H1 (cell line): ENCODE data around the gene MACROD2. TPM values are rescaled to one million over a fixed set of nuclear protein-coding genes. Genes with fewer than 3 reads are reported as not detected.
A peak's percentile ranks its signal among the peaks of the same experiment; 100 is the strongest.

Experiments
- CTCF ChIA-PET: fragments of 300-600 bp; sonication (Branson Sonifier 250); formaldehyde crosslinking; loops from one replicate; lab custom pipeline; 2021; ENCODE audit not compliant: partially characterized antibody; lab: Charles Lee
- POLR2A ChIA-PET: fragments of 300-600 bp; sonication (Branson Sonifier 250); formaldehyde crosslinking; loops from one replicate; lab custom pipeline; 2021; ENCODE audit warnings: inconsistent platforms; ENCODE audit not compliant: partially characterized antibody; lab: Charles Lee
- DNase-seq, 2 experiments: peaks; one replicate each; pipeline versions ENCODE4 v3.0.0 to v3.0.0-alpha.2; 2010 to 2022; ENCODE audit warnings: low spot score in 2 of 2, low read depth in 1 of 2, mixed read lengths in 1 of 2
- FAIRE-seq: peaks from 2 replicates; lab custom pipeline; 2011; peaks lifted over from hg19 to GRCh38; lab: Jason Lieb, UNC
- H2AFZ ChIP-seq: 2 replicates; pipeline ENCODE4 v1.8.1; 2012; ENCODE audit warnings: low read length, inconsistent platforms
- H2AK5ac ChIP-seq: 2 replicates; pipeline ENCODE4 v1.6.1; 2013; ENCODE audit warnings: low read depth, low read length
- H2BK120ac ChIP-seq: replicated peaks from 2 replicates; pipeline ENCODE3; 2013; ENCODE audit warnings: low read depth, low read length, inconsistent platforms
- H2BK12ac ChIP-seq: 2 replicates; pipeline ENCODE4 v1.6.1; 2013; ENCODE audit warnings: low read depth, low read length
- H2BK15ac ChIP-seq: 2 replicates; pipeline ENCODE4 v1.6.1; 2013; ENCODE audit warnings: low read length
- H2BK20ac ChIP-seq: 2 replicates; pipeline ENCODE4 v1.6.1; 2013; ENCODE audit warnings: low read length
- H2BK5ac ChIP-seq: 2 replicates; pipeline ENCODE4 v1.6.1; 2013; ENCODE audit warnings: low read depth, low read length
- H3K14ac ChIP-seq: 2 replicates; pipeline ENCODE4 v1.6.1; 2013; ENCODE audit warnings: inconsistent platforms; ENCODE audit not compliant: insufficient read length
- H3K18ac ChIP-seq: 2 replicates; pipeline ENCODE4 v1.6.1; 2013; ENCODE audit warnings: low read length; ENCODE audit errors: extremely low read depth
- H3K23ac ChIP-seq: 2 replicates; pipeline ENCODE4 v1.6.1; 2013; ENCODE audit warnings: inconsistent platforms; ENCODE audit not compliant: insufficient read length
- H3K23me2 ChIP-seq: 2 replicates; pipeline ENCODE4 v1.6.1; 2013; ENCODE audit warnings: low read depth, low read length
- H3K27ac ChIP-seq: 2 replicates; pipeline ENCODE4 v1.6.1; 2011; ENCODE audit warnings: low read depth, low read length, inconsistent platforms
- H3K27me3 ChIP-seq, 4 experiments: replicated peaks in 1 of 4; 1 replicate in 1 of 4; 2 replicates in 3 of 4; pipeline versions ENCODE4 v1.6.1 to v1.8.1; 2011 to 2013; ENCODE audit warnings: low read length in 3 of 4, mild to moderate bottlenecking in 3 of 4, inconsistent platforms in 2 of 4, mixed read lengths in 2 of 4, moderate library complexity in 1 of 4; ENCODE audit not compliant: control insufficient read depth in 3 of 4, insufficient read depth in 3 of 4; ENCODE audit errors: extremely low read depth in 1 of 4
- H3K36me3 ChIP-seq, 4 experiments: 2 replicates each; pipeline versions ENCODE4 v1.6.1 to v1.8.1; 2011 to 2013; ENCODE audit warnings: mild to moderate bottlenecking in 4 of 4, low read length in 3 of 4, moderate library complexity in 2 of 4, control low read depth in 1 of 4, inconsistent platforms in 1 of 4; ENCODE audit not compliant: insufficient read depth in 4 of 4, control insufficient read depth in 2 of 4
- H3K4ac ChIP-seq: replicated peaks from 2 replicates; pipeline ENCODE3; 2013; ENCODE audit warnings: low read length, low read depth, mixed read lengths, inconsistent platforms; ENCODE audit not compliant: insufficient read length
- H3K4me1 ChIP-seq, 4 experiments: replicated peaks in 1 of 4; 1 replicate in 1 of 4; 2 replicates in 3 of 4; pipeline versions ENCODE4 v1.6.1 to v1.8.1; 2011 to 2013; ENCODE audit warnings: low read length in 3 of 4, inconsistent platforms in 2 of 4, mixed read lengths in 1 of 4; ENCODE audit not compliant: insufficient read depth in 4 of 4, control insufficient read depth in 3 of 4
- H3K4me2 ChIP-seq, 2 experiments: 2 replicates each; pipeline versions ENCODE4 v1.6.1 to v1.8.1; 2011 to 2013; ENCODE audit warnings: low read depth in 2 of 2, low read length in 2 of 2, control low read depth in 1 of 2, inconsistent platforms in 1 of 2, mild to moderate bottlenecking in 1 of 2; ENCODE audit not compliant: insufficient read depth in 1 of 2
- H3K4me3 ChIP-seq, 4 experiments: fragments of 200-600, 300-600 bp in 1 of 4; sonication (generic), shearing (Covaris generic), sonication (Bioruptor Twin) in 1 of 4; 2 replicates each; pipeline versions ENCODE4 v1.5.1 to v1.8.1; 2011 to 2016; ENCODE audit warnings: low read length in 4 of 4, low read depth in 3 of 4, control low read depth in 2 of 4, inconsistent platforms in 2 of 4, mild to moderate bottlenecking in 2 of 4, mixed read lengths in 1 of 4, moderate library complexity in 1 of 4; ENCODE audit not compliant: insufficient read depth in 2 of 4; ENCODE audit errors: extremely low read depth in 1 of 4
- H3K56ac ChIP-seq: replicated peaks from 2 replicates; pipeline ENCODE3; 2013; ENCODE audit warnings: low read depth, mild to moderate bottlenecking, mixed read lengths, low read length, inconsistent platforms; ENCODE audit not compliant: insufficient read length
- H3K79me1 ChIP-seq: 2 replicates; pipeline ENCODE4 v1.6.1; 2013; ENCODE audit warnings: low read depth, low read length, control low read depth
- H3K79me2 ChIP-seq, 2 experiments: 2 replicates each; pipeline versions ENCODE4 v1.6.1 to v1.8.1; 2012 to 2013; ENCODE audit warnings: low read length in 2 of 2, mild to moderate bottlenecking in 2 of 2, inconsistent platforms in 1 of 2; ENCODE audit not compliant: insufficient read depth in 2 of 2, control insufficient read depth in 1 of 2
- H3K9ac ChIP-seq, 4 experiments: replicated peaks in 1 of 4; 1 replicate in 1 of 4; 2 replicates in 3 of 4; pipeline versions ENCODE4 v1.6.1 to v1.8.1; 2011 to 2013; ENCODE audit warnings: low read depth in 3 of 4, low read length in 3 of 4, control low read depth in 2 of 4, mild to moderate bottlenecking in 2 of 4, moderate library complexity in 2 of 4, inconsistent platforms in 1 of 4; ENCODE audit errors: extremely low read depth in 1 of 4
- H3K9me3 ChIP-seq, 2 experiments: 2 replicates each; pipeline versions ENCODE4 v1.6.1 to v1.8.1; 2012 to 2013; ENCODE audit warnings: mild to moderate bottlenecking in 2 of 2, moderate library complexity in 2 of 2, control low read depth in 1 of 2, inconsistent platforms in 1 of 2, low read depth in 1 of 2, low read length in 1 of 2, mixed read lengths in 1 of 2; ENCODE audit not compliant: insufficient read depth in 2 of 2
- H4K20me1 ChIP-seq, 2 experiments: replicated peaks in 1 of 2; 2 replicates each; pipeline versions ENCODE3 to v1.8.1; 2011 to 2013; ENCODE audit warnings: inconsistent platforms in 2 of 2, low read length in 2 of 2, mild to moderate bottlenecking in 1 of 2; ENCODE audit not compliant: insufficient read depth in 2 of 2, control insufficient read depth in 1 of 2
- H4K5ac ChIP-seq: 2 replicates; pipeline ENCODE4 v1.6.1; 2013; ENCODE audit warnings: low read length, low read depth, mixed read lengths, inconsistent platforms; ENCODE audit not compliant: insufficient read length
- H4K8ac ChIP-seq: 2 replicates; pipeline ENCODE4 v1.8.0; 2013; ENCODE audit warnings: mild to moderate bottlenecking, moderate library complexity, low read length, inconsistent platforms; ENCODE audit not compliant: insufficient read depth; ENCODE audit errors: extremely low read depth
- H4K91ac ChIP-seq: replicated peaks from 2 replicates; pipeline ENCODE3; 2013; ENCODE audit warnings: low read length, mixed read lengths, inconsistent platforms; ENCODE audit not compliant: insufficient read length
- CHD1 ChIP-seq: IDR thresholded peaks from 2 replicates; pipeline ENCODE4 v1.6.1; 2012; ENCODE audit warnings: low read depth, low read length, improper control_type of control experiment
- CTBP2 ChIP-seq: IDR thresholded peaks from 2 replicates; pipeline ENCODE4 v1.7.0; 2011; ENCODE audit warnings: borderline replicate concordance, mild to moderate bottlenecking, moderate library complexity, mixed read lengths, low read length; ENCODE audit not compliant: insufficient read depth, insufficient read length
- RNF2 ChIP-seq: fragments of 200-900, 300-1000 bp; sonication (generic); IDR thresholded peaks from 2 replicates; pipeline ENCODE4 v1.7.1; 2016; ENCODE audit warnings: borderline replicate concordance, low read depth, mild to moderate bottlenecking, antibody characterized with exemption, low read length; ENCODE audit not compliant: poor library complexity, severe bottlenecking; ENCODE audit errors: missing control alignments
- WGBS, 2 experiments: shearing (Covaris generic) in 1 of 2; methylation state at CpG; one replicate each; pipeline versions ENCODE4 v1.1.6 to v1.1.7; 2013 to 2015; ENCODE audit warnings: low lambda C conversion rate in 2 of 2, mixed read lengths in 2 of 2, inconsistent platforms in 1 of 2, low coverage in 1 of 2, missing lambda C conversion rate in 1 of 2; ENCODE audit not compliant: insufficient replicate concordance in 2 of 2, insufficient coverage in 1 of 2, insufficient read length in 1 of 2; ENCODE audit errors: extremely low coverage in 1 of 2, missing lambda C conversion rate in 1 of 2; 5-methylcytosine and 5-hydroxymethylcytosine counted together
- polyA plus RNA-seq, 7 experiments: library from polyadenylated mRNA; depleted of rRNA in 3 of 7; stranded (reverse) in 5 of 7; unstranded in 2 of 7; fragments of >200 nt in 5 of 7; fragments of 200-250 nt in 2 of 7; gene quantifications; 1 replicate in 5 of 7; 2 replicates in 1 of 7; 4 replicates in 1 of 7; pipeline versions ENCODE4 v1.2.1 to v1.2.3, GENCODE V29; 2011 to 2013; ENCODE audit warnings: missing spikeins in 2 of 7, mixed read lengths in 2 of 7
- total RNA-seq: library from RNA; stranded (reverse); fragmentation: NEBNext Ultra II Directional; extraction: Animal tissue kit (Norgen Biotek cat#: 25700); gene quantifications from 2 replicates; pipeline ENCODE4 v1.2.1, GENCODE V29; 2021

The MACROD2 gene
- total and polyA plus RNA-seq, 2 of the 8 experiments (the other 6 are each of a cell fraction or from before 2014, with no cell fraction given), result 0.70 to 3.9 TPM

DNA sequence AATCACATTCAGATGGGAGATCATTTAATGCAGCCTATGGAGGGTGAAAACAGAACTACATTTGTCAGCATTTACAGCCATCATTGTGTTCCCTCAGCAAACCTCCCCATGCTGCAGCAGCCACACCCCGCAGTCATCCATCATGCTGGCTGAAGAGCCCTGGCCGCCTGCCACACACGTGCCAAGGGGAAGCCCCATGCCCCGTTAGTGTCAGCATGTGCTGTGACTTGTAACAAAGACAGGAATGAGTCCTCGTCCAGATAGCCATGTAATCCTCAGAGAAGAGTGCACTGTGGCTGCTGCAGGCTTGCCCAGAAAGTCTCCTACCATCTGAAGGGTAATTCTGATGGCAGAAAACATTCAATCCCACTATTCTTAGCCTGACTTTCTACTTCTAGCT is 1480.2 kb downstream of the MACROD2 start:
- Histone ChIP-seq H3K27me3 (no peaks in the 10 kb centered on the region), H3K4me1 (no peaks in the 10 kb centered on the region), H2AK5ac (no peak overlapping the region), H3K4me2 (no peak overlapping the region), H4K20me1 (no peaks in the 10 kb centered on the region), H2AFZ (peak overlapping the region; percentile 52; the same call in 1 of the 2 replicates), H2BK20ac (no peak overlapping the region), H3K79me1 (no peaks in the 10 kb centered on the region), H3K23ac (no peak overlapping the region), H3K4ac (no peak overlapping the region), H3K14ac (no peak overlapping the region), H3K27ac (no peak overlapping the region), H3K56ac (no peak overlapping the region), H3K18ac (no peak overlapping the region), H2BK120ac (no peak overlapping the region), H3K23me2 (no peaks in the 10 kb centered on the region), H3K36me3 (no peaks in the 10 kb centered on the region), H3K9ac (no peak overlapping the region), H2BK5ac (no peak overlapping the region), H4K5ac (no peak overlapping the region), H3K4me3 (no peak overlapping the region), H3K9me3 (no peaks in the 10 kb centered on the region), H4K91ac (no peak overlapping the region), H3K79me2 (no peaks in the 10 kb centered on the region), H4K8ac (no peak overlapping the region), H2BK15ac (no peak overlapping the region), H2BK12ac (no peak overlapping the region)
- POLR2A ChIA-PET, result no interaction called here
- CTCF ChIA-PET, result no interaction called here
- FAIRE-seq, result no peak
- no peak for TF ChIP-seq CHD1
- TF ChIP-seq CTBP2, result no peak
- no peak for TF ChIP-seq RNF2
- no peak for DNase-seq
- 90% methylated on average over 5 of the region's 5 CpGs; no CpG with 5 or more reads in 1 of the 2 experiments for WGBS, 2 experiments
